GM19023 (cell line): ENCODE measurements around the gene FOXN1.

ENCODE experiments used
- ATAC-seq: cut with Tn5 transposase; IDR thresholded peaks from one replicate; pipeline ENCODE4 v1.9.1; 2021; ENCODE audit warnings: mild to moderate bottlenecking, moderate library complexity; ENCODE audit not compliant: unreplicated experiment

Gene FOXN1

DNA sequence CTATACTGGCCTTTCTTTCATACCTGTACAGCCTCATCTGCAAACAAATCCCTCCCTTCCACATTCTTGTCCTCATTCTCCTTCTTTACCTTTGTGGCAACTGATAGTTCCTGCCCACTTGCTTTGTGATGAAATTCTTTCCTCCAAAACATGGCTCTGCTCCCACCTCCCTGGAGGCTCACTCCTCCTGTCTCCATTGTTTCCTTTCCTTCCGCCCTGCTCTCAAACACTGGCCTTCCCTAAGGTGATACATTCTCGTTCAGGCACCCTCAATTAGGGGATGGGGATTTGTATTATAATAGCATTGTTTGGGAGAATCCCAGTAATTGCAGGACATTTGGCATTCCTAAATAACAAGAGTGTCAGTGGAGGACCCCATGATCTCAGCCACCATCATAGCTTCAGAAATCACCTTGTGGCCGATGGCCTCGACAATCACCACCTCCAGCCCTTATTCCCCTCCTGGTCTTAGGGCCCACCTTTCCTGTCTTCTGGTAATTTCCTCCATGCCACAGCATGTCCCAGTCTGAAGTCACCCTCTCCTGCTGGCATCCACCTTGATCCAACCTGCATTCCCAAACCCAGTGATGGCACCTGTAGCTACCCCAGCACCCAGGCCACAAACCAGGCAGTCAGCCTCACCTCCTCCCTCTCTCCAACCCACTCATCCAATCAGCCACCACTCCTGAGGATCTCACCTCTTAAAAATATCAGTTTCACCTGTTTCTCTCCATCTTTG, 38.4 kb downstream of the FOXN1 start:
- no peak for ATAC-seq

DNA sequence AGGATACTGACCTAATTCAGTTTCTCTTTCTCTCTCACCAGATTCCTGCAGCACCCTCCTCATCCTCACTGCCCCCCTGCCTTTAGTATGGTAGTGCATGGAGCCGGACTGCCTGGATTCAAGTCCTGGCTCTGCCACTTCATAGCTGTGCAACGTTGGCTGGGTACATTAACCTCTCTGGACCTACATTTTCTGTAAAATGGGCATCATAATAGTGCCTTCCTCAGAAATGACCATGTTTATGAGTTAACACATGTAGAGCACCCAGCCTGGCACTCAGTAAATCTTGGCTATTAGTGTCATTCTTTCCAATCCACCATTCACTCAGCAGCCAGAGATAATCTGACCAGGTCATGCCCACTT, 39.0 kb downstream of the FOXN1 start:
- ATAC-seq = no peak

DNA sequence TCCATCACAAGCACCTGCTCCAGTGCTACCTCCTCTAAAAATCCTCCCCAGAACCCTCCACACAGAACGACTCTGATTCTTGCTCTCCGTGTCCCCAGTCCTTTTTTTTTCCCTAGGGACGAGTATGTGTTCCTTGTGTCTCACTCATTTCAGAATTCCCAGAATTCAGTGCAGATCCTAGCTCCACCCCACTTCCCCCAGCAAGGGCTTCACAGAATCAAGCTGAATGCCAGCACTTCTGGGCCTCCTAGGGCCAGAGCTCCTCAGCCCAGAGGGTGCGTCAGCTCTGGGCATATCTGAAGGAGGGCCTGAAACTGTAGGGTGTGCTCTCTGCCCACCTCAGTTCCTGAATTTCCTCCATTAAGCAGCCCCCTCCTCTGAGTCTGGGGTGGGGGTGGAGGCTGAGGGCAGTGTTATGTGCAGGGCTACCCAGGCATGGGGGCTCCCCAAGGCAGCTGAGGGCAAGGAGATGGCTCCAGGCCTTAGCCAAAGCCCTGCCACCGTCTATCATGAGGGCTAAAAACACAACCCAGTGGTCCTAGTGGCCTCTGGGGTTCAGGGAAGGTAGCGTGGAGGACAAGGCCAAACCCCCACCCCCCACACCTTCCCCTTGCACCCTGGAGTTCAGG, 39.8 kb downstream of the FOXN1 start:
- no peak for ATAC-seq

DNA sequence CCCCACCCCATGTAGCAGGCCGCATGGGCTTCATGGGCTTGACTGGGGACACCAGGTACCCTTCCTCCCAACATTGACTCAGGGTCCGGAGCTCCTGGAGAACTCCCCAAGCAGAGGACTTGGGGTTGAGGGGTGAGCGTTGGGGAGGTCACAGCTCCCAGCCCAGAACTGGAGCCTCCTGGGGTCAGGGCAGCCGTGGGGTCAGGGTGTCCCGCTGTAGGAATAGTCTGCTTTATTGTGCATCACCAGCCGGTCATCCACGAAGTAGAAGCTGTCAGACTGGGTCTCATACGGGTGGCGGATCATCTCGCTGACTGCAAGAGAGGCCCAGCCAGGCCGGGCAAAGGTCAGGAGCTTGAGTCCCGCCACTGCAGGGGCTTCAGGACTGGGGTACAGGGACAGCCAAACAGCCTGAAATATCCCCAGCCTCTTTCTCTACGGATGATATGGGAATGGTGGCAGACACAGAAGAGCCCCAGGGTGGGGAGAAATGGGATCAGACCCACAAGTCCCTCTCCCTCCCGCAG, 41.0 kb downstream of the FOXN1 start:
- no peak for ATAC-seq

DNA sequence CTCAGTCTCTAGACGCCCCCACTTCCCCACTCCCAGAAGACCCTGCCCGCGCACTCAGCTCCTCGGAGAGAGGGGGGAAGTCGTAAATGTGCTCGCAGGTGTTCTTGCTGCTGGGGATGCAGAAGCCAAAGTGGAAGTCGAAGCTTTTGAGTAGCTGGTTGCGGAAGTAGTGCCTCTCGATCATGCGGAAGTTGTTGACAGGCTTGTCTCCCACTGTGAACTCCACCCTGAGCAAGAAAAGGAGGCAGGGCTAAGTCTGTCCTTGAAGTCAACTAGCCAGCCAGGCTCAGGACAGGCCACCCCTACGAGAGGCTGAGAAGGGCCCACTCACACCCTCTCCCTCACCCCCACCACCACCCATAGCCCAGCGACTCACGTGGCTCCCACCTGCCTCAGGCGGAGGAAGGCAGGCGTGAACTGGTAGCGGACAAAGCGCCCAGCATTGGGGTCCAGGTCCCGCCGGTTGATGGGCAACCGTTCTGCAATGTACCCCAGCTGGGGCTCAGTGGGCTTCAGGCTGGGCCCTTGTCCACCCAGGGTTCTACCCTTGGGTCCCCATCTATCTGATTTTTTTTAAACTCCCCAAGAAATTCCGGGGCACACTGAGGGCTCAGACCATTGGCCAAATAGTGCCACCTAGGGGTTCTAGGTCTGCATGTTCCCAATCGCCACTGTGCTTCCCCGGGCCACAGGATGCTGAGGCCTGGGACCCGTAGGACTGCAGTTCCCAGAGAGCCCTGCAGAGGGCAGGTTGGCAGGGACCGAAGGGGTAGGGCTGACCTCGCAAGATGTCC, 41.7 kb downstream of the FOXN1 start:
- peak; percentile 33 for ATAC-seq

DNA sequence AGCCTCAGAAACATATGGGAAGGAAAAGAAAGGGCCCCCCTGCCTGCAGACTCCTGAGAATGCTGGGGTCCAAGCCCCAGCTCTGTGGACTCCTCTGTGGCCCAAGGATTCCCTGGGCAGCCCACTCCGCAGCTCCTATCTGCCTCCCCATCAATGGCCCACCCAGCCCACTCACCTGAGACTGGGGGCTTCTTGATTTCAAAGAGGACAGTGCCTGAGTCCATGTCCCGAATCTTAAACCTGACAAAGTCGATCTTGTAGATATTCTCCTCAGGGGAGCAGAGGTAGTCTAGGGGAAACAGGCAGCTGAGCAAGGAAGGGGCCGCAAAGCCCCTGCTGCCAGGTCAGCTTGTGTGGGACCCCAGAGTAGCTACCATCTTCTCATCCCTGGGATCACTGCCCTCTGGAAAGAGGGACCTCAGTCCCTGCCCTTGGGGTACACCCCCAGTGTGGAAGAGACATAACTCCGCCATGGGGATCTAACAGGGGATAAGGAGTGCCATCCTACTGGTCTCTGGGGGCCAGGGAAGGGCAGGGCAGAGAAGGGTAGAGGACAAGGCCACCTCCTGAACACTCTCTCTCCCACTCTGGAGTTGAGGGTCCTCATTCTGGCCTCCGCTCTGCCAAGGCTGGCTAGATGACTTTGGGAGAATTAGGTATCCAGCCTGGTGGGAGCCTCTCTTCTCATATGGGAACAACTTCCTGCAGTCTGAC, 42.4 kb downstream of the FOXN1 start:
- ATAC-seq = no peak

DNA sequence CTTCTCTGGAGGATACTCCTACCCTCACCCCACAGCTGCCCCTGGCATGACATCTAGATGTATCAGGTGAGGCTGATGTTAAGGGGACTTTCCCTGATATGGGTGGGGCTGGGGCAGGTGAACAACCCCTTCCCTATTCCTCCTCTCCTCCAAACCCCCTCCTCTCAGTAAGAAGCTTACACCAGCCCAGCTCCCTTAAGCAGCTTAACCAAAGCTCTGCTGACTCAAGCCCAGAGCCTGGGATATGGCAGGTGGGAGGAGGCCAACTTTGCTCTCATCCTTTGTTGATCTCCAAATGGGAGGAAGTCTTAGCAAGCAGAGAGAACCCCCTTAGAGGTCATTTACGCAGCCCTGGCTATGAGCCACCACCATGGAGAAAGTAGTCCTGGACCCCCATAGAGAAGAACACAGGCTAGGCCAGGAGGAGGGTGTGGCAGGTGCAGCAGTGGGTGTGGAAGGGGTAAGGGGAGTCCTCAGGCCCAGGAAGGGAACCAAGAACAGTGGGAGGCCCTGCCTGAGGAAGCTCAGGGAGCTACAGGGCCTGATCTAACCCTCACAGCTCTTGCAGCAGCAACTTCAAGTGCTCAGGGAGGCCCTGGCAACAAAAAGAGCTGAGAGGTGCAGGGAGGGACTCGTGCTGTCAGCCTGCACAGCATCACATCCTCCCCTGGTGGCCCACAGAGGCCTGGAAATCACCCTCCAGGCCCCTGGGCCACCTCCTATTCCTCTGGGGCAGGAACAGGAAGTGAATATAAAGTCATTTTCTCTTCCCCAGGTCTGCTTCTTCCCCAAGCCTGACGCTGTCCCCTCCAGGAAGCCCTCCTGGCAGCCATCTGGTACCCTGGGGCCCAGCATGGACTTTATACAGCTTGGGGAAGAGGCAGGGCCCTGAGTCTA, 43.3 kb downstream of the FOXN1 start:
- ATAC-seq = no peak

DNA sequence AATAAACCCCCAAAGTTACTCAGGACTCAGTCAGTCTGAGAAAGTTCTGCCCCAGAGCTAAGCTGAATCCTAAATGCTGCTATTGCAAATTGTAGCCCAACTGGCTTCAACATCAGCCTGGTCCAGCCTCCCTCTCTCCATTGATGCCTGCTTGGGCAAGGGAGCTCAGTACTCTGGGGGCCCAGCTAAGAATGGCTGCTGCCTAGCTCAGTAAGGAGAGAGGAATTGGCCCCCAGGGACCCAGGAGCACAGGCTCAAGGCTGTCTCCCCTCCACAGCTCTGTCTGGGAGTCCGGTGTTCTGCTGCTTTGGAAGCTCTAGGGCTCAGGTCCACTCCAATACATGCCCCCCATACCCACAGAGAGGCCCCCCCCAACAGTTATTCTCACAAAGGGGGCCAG, 44.7 kb downstream of the FOXN1 start:
- no peak for ATAC-seq

DNA sequence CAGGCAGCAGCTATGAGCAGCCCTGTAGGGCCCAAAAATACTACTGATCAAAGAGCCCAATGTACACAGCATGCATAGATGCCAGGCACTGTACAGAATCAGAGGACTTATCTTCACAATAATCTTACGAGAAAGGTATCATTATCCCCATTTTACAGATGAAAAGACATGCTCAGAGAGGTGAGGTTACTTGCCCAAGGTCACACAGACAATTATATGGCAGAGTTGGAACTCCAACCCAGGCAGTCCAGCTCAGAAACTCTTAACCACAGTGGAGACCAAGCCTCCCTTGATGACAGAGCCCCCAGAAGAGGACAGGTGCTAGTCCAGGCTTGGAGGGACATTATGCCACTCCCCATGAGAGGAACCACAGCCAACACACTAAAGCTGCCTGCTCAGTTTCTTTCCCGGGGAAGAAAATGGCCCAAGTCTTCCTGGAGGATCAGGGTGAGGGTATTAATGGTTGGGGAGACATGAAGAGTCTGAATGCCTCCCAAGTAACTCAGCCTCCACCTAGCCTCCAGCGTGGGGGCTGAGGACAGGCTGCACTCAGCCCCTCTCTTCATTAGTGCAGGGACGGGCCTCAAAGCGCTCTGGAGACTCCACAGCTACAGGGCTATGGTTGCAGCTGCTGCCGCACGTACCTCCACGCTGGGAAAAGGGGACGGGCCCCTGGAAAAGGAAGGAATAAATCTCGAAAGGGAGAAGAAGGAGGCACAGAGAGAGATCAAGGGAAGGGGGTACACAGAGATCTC, 45.5 kb downstream of the FOXN1 start:
- ATAC-seq = no peak

DNA sequence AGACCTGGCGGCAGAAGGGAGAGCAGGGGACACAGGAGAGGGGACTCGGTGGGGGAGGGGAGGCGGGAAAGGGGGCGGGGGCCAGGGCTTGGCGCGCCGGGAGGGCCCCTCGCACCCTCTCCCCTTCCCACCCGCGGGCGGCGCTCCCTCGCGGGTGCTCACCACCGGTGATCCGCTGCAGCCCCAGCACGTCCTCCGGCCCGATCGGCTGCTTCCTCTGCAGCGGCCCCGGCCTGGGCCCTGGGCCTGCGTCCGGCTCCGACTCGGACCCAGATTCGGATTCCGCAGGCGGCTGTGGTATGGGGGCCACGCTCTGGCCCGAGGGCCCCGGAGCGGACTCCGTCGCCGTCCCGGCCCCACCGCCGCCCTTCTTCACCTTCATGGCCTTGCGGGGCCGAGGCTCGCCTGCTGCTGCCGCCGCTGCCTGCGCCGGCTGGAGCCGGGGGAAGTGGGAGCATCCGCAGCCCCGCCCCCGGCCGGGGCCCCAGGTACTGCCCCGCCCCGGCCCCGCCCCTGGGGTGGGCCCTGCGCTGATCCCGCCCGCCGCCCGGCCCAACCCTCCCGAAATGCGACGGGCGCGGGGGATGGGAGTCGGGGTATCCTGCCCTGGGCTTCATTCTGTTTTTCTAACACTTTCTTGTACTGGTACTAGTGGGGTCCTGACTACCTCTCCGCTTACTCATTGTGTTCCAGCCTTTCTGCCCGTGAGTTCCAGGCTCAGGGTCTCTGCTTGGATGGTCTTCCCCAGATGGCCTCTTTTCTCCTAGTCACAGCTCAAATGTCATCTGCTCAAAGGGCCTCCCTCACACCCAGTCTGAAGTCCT, 46.2 kb downstream of the FOXN1 start, which contains the start of gene UNC119:
TSS of gene UNC119 (minus strand) at position 449 of the 824 bp plus-strand sequence. CDS start at position 382, 67 bp downstream.
- ATAC-seq = peak; percentile 48

DNA sequence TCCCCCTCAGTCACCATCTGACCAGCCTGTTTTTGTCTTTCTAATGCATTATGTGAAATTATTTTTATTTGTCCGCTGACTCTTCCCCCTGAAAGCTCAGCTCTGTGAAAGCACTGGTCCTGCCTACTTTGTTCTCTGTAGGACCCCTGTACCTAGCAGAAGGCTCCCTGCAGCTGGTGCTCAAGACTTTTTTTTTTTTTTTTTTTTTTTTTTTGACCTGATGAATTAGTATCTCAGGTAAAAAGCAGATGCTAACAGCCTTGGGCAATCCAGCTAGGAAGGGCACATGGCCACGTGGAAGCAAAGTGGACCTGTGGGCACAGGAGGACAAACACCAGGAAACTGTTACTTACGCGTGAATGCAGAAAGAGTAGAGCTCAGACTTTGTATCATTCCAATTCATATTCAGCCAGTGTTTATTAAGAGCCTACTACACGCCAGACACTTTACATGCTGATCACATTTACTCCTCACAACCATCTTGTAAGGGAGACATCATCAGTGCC, 46.9 kb downstream of the FOXN1 start:
- ATAC-seq = no peak

DNA sequence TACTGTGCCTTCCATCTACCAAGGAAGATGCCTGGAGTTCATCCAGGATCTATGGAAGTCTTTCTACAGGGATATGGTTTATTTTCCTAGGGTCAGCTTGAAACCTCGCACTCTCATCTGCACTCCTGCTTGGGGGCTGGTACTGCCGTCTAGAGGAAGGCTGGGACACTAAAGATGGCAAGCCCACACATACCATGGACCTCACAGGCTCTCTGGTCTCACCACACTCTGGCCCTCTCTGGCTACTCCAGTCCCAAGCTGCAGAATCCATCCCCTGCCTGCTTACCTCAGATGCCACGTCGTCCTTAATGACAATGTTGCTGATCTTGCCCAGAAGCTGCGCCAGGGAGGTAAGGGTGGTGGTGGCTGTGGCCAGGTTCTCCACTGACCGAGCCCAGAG, 48.4 kb downstream of the FOXN1 start:
- ATAC-seq = no peak

DNA sequence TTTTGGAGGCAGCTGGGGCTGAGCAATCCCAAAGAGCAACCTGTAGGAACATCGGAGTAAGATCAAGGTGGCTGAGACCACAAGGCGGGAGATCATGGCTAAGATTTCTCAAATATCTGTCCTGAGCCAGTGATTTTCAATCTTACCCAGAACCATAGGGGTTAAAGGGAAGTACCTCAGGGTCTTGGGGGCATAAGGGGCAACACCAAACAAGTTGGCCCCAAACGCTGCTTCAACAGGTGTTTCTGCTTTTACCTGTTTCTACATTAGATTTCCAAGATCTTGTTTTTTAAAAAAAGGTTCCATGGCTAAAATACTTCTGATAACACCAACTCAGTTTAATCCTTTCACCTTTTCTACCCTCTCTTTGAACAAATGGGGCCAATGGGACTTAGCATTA, 48.9 kb downstream of the FOXN1 start:
- no peak for ATAC-seq

DNA sequence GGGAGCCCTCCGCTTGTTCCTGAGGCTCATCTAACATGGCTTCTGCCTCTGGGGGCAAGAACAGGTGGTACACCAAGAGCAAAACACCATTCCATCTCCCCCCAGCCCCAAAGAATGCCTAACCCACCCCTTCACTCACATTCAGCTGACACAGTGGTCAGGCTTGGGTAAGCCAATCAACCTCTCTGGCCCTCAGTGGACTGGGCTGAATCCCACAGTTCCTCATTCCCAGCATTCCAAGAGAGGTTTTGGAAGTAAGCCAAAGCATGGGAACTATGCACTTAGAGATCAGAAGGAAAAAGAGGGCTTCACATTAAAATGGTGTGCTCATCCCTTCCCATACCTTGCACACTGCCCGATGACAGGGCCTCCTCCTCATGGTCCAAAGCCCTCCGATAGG, 57.3 kb downstream of the FOXN1 start:
- ATAC-seq = no peak

DNA sequence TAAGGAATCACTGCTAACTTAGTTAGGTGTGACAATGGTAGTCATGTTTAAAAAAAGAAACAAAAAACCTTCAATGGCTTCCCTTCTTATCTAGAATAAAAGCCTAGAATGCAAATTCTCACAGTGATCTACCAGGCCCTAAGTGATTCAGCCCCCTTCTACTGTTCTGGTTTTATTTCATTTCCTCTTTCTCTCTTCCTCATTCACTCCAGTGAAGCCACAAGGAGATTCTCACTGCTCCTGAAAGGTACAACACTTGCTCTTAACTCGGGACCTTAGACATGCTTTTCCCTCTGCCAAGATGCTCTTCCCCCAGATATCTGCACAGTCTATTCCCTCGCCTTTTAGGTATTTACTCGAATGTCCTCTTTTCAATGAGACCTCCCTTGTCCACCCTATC, 61.5 kb downstream of the FOXN1 start:
- ATAC-seq = no peak

DNA sequence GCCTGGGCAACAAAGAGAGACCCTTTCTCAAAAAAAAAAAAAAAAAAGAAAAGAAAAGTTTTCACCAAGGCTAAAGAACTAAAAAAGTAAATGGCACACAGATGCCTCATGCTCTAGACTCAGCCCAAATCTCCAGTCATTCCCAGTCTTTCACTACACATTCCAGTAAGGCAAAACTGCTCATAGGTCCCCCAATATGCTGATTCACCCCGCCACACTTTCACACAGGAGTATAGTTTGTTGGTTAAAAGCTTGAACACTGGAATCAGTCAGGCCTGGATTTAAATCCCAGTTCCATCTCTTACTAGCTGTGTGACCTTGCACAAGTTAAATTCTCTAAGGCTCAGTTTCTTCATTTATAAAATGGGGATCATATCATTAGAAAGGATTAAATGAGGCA, 63.3 kb downstream of the FOXN1 start:
- ATAC-seq = no peak

DNA sequence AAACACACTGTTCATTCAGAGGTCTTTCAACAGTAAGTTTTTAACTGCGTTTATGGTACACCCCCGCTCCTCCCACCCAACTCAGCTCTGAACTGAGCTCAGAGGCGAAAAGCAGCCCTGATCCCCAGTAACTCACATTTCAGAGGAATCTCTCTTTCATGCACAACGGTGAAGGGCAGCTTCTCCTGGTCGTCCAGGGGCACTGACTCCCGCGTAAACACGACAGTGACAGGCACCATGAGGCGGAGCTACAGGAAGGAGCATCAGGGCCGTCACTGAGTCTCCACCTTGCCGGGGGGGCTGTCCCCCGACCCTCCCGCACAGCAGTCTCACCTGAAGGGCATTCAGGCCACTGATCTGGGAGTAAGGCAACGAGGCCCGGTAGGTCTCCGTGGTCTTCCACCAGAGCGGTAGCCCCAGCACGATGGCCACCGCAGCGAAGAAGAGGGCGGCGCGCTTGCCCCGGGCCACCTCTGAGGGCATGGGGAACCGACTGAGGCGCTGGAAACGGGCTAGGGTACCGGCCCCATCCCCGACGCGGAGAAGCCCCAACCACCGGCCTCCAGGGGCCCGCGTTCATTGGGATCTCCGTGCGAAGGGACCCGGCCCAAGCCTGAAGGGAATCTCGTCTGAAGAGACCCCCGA, 64.7 kb downstream of the FOXN1 start:
- ATAC-seq = peak; percentile 38
